CD14-positive monocyte (primary cell): ENCODE data around the gene NDUFB8. TPM values are rescaled to one million over a fixed set of nuclear protein-coding genes. Genes with fewer than 3 reads are reported as not detected.

Experiments
- DNase-seq, 3 donors: peaks; one replicate each; pipeline ENCODE4 v3.0.0-alpha.2; 2011 to 2022
- H2AFZ ChIP-seq: 2 replicates; pipeline ENCODE4 v1.6.0; 2012; ENCODE audit warnings: mild to moderate bottlenecking, low read depth, low read length, inconsistent platforms; ENCODE audit not compliant: insufficient read depth, poor library complexity, severe bottlenecking
- H3K27ac ChIP-seq, 2 donors: 1 replicate in 1 of 2; 2 replicates in 1 of 2; pipeline ENCODE4 v1.5.1; 2012 to 2013; ENCODE audit warnings: low read length in 2 of 2, control low read depth in 1 of 2, inconsistent platforms in 1 of 2, low read depth in 1 of 2, mild to moderate bottlenecking in 1 of 2
- H3K27me3 ChIP-seq, 2 donors: one replicate each; pipeline versions ENCODE4 v1.6.0 to v1.6.1; 2011 to 2013; ENCODE audit warnings: low read length in 2 of 2; ENCODE audit not compliant: control insufficient read depth in 2 of 2, insufficient read depth in 2 of 2
- H3K36me3 ChIP-seq, 2 donors: replicated peaks in 1 of 2; 1 replicate in 1 of 2; 2 replicates in 1 of 2; pipeline versions ENCODE4 v1.5.1 to v1.6.1; 2012 to 2013; ENCODE audit warnings: low read length in 2 of 2, control low read depth in 1 of 2, inconsistent platforms in 1 of 2, mild to moderate bottlenecking in 1 of 2; ENCODE audit not compliant: insufficient read depth in 2 of 2, control insufficient read depth in 1 of 2
- H3K4me1 ChIP-seq, 2 donors: 1 replicate in 1 of 2; 2 replicates in 1 of 2; pipeline versions ENCODE4 v1.5.1 to v1.6.1; 2012 to 2013; ENCODE audit warnings: low read length in 2 of 2, control low read depth in 1 of 2, inconsistent platforms in 1 of 2, mild to moderate bottlenecking in 1 of 2, moderate library complexity in 1 of 2; ENCODE audit not compliant: insufficient read depth in 2 of 2, control insufficient read depth in 1 of 2
- H3K4me2 ChIP-seq: replicated peaks from 2 replicates; pipeline ENCODE3; 2012; ENCODE audit warnings: low read length, moderate library complexity, mild to moderate bottlenecking; ENCODE audit not compliant: poor library complexity, severe bottlenecking; ENCODE audit errors: extremely low read depth
- H3K4me3 ChIP-seq, 3 experiments: fragments of 200-600 bp in 1 of 3; sonication (generic) in 1 of 3; replicated peaks in 1 of 3; 1 replicate in 2 of 3; 2 replicates in 1 of 3; pipeline ENCODE4 v1.5.1; 2011 to 2013; ENCODE audit warnings: low read length in 3 of 3, mild to moderate bottlenecking in 3 of 3, control low read depth in 2 of 3, low read depth in 2 of 3, inconsistent platforms in 1 of 3, moderate library complexity in 1 of 3
- H3K79me2 ChIP-seq: 2 replicates; pipeline ENCODE4 v1.6.0; 2012; ENCODE audit warnings: mild to moderate bottlenecking, control low read depth, inconsistent platforms, low read length, moderate library complexity; ENCODE audit not compliant: insufficient read depth
- H3K9ac ChIP-seq: 2 replicates; pipeline ENCODE4 v1.6.0; 2017; ENCODE audit warnings: low read length, mild to moderate bottlenecking; ENCODE audit not compliant: insufficient read depth, poor library complexity, severe bottlenecking
- H3K9me3 ChIP-seq, 2 donors: replicated peaks in 1 of 2; 1 replicate in 1 of 2; 2 replicates in 1 of 2; pipeline versions ENCODE4 v1.5.1 to v1.6.1; 2012 to 2013; ENCODE audit warnings: low read length in 2 of 2, control low read depth in 1 of 2; ENCODE audit not compliant: control insufficient read depth in 1 of 2, insufficient read depth in 1 of 2
- H4K20me1 ChIP-seq: 2 replicates; pipeline ENCODE4 v1.6.0; 2012; ENCODE audit warnings: mild to moderate bottlenecking, low read length, control low read depth, moderate library complexity; ENCODE audit not compliant: insufficient read depth
- H3K27ac Mint-ChIP-seq, 7 donors: one replicate each; pipeline ENCODE4 v1.8.0; 2020; ENCODE audit warnings: mild to moderate bottlenecking in 7 of 7, mixed read lengths in 7 of 7, moderate library complexity in 6 of 7, inconsistent platforms in 2 of 7
- H3K27me3 Mint-ChIP-seq, 3 donors: one replicate each; pipeline ENCODE4 v1.8.0; 2021 to 2022; ENCODE audit warnings: low read depth in 3 of 3, mild to moderate bottlenecking in 3 of 3, mixed read lengths in 3 of 3, moderate library complexity in 3 of 3, inconsistent platforms in 1 of 3
- H3K36me3 Mint-ChIP-seq, 2 donors: one replicate each; pipeline ENCODE4 v1.8.0; 2020; ENCODE audit warnings: mixed read lengths in 2 of 2, inconsistent platforms in 1 of 2, mild to moderate bottlenecking in 1 of 2
- H3K4me1 Mint-ChIP-seq: one replicate; pipeline ENCODE4 v1.8.0; 2020; ENCODE audit warnings: mild to moderate bottlenecking, mixed read lengths
- H3K4me3 Mint-ChIP-seq, 2 donors: one replicate each; pipeline ENCODE4 v1.8.0; 2020; ENCODE audit warnings: mild to moderate bottlenecking in 2 of 2, mixed read lengths in 2 of 2, moderate library complexity in 1 of 2
- H3K9me3 Mint-ChIP-seq, 7 donors: one replicate each; pipeline ENCODE4 v1.8.0; 2020 to 2022; ENCODE audit warnings: mixed read lengths in 7 of 7, mild to moderate bottlenecking in 6 of 7, moderate library complexity in 6 of 7, inconsistent platforms in 2 of 7
- CTCF ChIP-seq: fragments of 200-600 bp; IDR thresholded peaks from one replicate; pipeline ENCODE4 v1.8.0; 2022; ENCODE audit warnings: antibody characterized with exemption, mild to moderate bottlenecking
- WGBS: methylation state at CpG from one replicate; pipeline ENCODE4 v1.1.5; 2013; ENCODE audit warnings: missing lambda C conversion rate; ENCODE audit not compliant: insufficient coverage; 5-methylcytosine and 5-hydroxymethylcytosine counted together
- intact Hi-C, 2 donors: fragments of 100-400 bp; cut with micrococcal nuclease; formaldehyde crosslinking; loops; one replicate each; pipeline versions ENCODE4 v1.15.0 to v1.15.1; 2023
- polyA plus RNA-seq, 3 donors: library from polyadenylated mRNA; depleted of rRNA in 1 of 3; unstranded in 2 of 3; stranded (reverse) in 1 of 3; fragments of 300-500 nt in 2 of 3; fragments of >200 nt in 1 of 3; fragmentation: Illumina TruSeq in 2 of 3; gene quantifications; 1 replicate in 2 of 3; 2 replicates in 1 of 3; pipeline ENCODE4 v1.2.3, GENCODE V29; 2012 to 2021

NDUFB8 gene
- polyA plus RNA-seq, 3 donors, result 124 to 419 (median 381) TPM

DNA sequence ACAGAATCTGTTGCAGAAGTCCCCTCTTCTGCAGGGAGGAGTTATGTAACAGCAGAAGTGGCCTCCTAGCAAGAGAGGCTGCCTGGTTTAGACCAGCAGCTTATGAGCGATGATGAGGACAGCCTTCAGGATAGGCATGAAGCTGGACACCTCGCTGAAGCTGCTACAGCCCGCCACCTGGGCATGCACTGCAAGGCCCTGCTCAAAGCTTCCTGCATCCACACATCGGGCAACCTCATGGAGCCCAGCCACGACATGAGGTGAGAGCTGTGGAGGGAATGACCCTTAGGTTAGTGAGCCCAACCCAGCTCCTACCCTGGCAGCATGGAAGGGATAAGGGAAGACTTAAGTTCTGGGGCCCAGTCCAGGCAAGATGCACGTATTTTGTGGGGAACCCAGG is 42.1 kb downstream of the NDUFB8 start:
- Histone ChIP-seq H3K36me3 (peaks cover 26 to 37% of the 10 kb centered on the region in 2 donors), H4K20me1 (no peaks in the 10 kb centered on the region), H3K4me3 (no peak overlapping the region), H3K9ac (no peak overlapping the region), H3K79me2 (no peaks in the 10 kb centered on the region), H3K9me3 (no peaks in the 10 kb centered on the region), H3K27me3 (peaks cover 11 to 12% of the 10 kb centered on the region in 2 donors), H3K27ac (no peak overlapping the region), H3K4me2 (no peak overlapping the region), H2AFZ (no peak overlapping the region), H3K4me1 (peaks cover 4 to 10% of the 10 kb centered on the region in 2 donors)
- no peak for DNase-seq
- Mint-ChIP-seq H3K9me3 (peaks cover 0 to 8% (median 0%) of the 10 kb centered on the region in 7 donors), H3K4me1 (peaks cover 6% of the 10 kb centered on the region), H3K27me3 (peaks cover 12 to 13% (median 13%) of the 10 kb centered on the region in 3 donors), H3K4me3 (no peak overlapping the region), H3K27ac (no peak overlapping the region), H3K36me3 (peaks cover 33 to 46% of the 10 kb centered on the region in 2 donors)
- intact Hi-C loops, result no loop called here
- TF ChIP-seq CTCF, result no peak
- WGBS, result 92% methylated on average over 5 of the region's 6 CpGs

DNA sequence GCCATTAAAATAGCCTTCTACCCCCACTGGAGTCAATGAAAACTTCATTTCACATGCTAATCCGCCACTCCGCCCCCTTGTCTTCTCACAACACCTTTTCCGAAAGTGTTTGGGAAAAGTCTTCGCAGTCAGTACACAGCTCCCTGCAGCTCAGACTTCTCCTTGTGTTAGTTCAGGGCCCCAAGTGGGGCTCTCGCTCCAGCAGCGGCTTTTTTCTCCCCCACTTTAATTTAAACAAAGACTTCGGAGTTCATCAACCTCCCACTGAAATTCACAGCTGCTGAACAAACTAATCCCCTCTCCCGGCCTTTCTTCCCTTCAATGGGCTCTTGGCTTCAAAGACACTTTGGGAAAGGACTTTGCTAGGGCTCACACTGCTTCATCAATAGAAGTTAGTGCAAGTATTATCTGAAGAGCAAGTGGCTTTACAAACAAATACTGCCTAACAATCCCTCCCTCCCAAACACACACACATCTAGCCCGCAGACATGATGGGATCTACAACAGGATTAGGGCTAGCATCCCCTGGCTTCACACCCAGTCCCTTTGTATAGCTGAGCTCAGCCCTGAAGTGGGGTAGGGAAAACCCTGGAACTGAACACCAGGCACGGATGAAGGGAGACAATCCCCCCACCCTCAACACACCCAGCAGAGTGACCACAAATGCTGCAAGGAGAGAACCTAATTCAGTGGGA is 43.7 kb downstream of the NDUFB8 start:
- no peak overlapping the region for H3K4me3 Mint-ChIP-seq
- no peak overlapping the region for H3K4me2 ChIP-seq
- TF ChIP-seq CTCF, result no peak
- H3K27me3 Mint-ChIP-seq, result peaks cover 26 to 28% (median 27%) of the 10 kb centered on the region in 3 donors
- no peaks in the 10 kb centered on the region for H4K20me1 ChIP-seq
- WGBS, result 100% methylated on average over 6 of the region's 10 CpGs
- no peak overlapping the region for H2AFZ ChIP-seq
- H3K9me3 Mint-ChIP-seq, result peaks cover 0 to 12% (median 2%) of the 10 kb centered on the region in 7 donors
- H3K4me3 ChIP-seq, result no peak overlapping the region
- H3K36me3 Mint-ChIP-seq, result peaks cover 33 to 45% of the 10 kb centered on the region in 2 donors
- H3K9ac ChIP-seq, result no peak overlapping the region
- H3K27ac ChIP-seq, result no peak overlapping the region
- H3K79me2 ChIP-seq, result no peaks in the 10 kb centered on the region
- H3K4me1 ChIP-seq, result peaks cover 14 to 21% of the 10 kb centered on the region in 2 donors
- peaks cover 14 to 26% of the 10 kb centered on the region in 2 donors for H3K27me3 ChIP-seq
- H3K36me3 ChIP-seq, result peaks cover 26 to 37% of the 10 kb centered on the region in 2 donors
- DNase-seq, result no peak
- no peaks in the 10 kb centered on the region for H3K9me3 ChIP-seq
- H3K4me1 Mint-ChIP-seq, result peaks cover 16% of the 10 kb centered on the region
- intact Hi-C loops, result no loop called here
- no peak overlapping the region for H3K27ac Mint-ChIP-seq
